Caki2 (cell line): ENCODE data around the gene FBP1. TPM values are rescaled to one million over a fixed set of nuclear protein-coding genes. Genes with fewer than 3 reads are reported as not detected.

Source experiments
- DNase-seq: peaks from one replicate; pipeline ENCODE4 v3.0.0-alpha.2; 2015; ENCODE audit warnings: low read depth
- in situ Hi-C: cut with HindIII; loops from 2 replicates; pipeline ENCODE4 v1.10.0; 2016; ENCODE audit warnings: low sequenced_read_pairs, low pct_unique_long_range_greater_than_20kb, mixed read lengths
- total RNA-seq: library from RNA; depleted of rRNA; stranded (reverse); fragments of >200 nt; shearing (Covaris generic); gene quantifications from 2 replicates; pipeline ENCODE4 v1.2.3, GENCODE V29; 2014; ENCODE audit warnings: low replicate concordance

Gene FBP1
- total RNA-seq, 1 experiment from 2014 or later = not detected

- in situ Hi-C loops = no loop called here
- DNase-seq = no peak
Observed at GRCh38 chr9:94663640-94664039, 24.3 kb upstream of the FBP1 start.

GRCh38 chr9:94663140-94663539 lies 23.8 kb upstream of the FBP1 start:
- DNase-seq = no peak
- in situ Hi-C loops = no loop called here

GRCh38 chr9:94657021-94657725 lies 17.9 kb upstream of the FBP1 start:
- in situ Hi-C loops = no loop called here
- DNase-seq = no peak

GRCh38 chr9:94656200-94656599 lies 16.9 kb upstream of the FBP1 start:
- DNase-seq = no peak
- in situ Hi-C loops = no loop called here

- in situ Hi-C loops = no loop called here
- DNase-seq = no peak
Observed at GRCh38 chr9:94655739-94656138, 16.4 kb upstream of the FBP1 start.

- in situ Hi-C loops = no loop called here
- DNase-seq = no peak
Observed at GRCh38 chr9:94654165-94654894, 15.0 kb upstream of the FBP1 start.

- in situ Hi-C loops = no loop called here
- no peak for DNase-seq
Observed at GRCh38 chr9:94650949-94651348, 11.6 kb upstream of the FBP1 start.

GRCh38 chr9:94649100-94649819 lies 9.9 kb upstream of the FBP1 start:
- DNase-seq = peak; percentile 25
- in situ Hi-C loops = no loop called here

GRCh38 chr9:94648185-94648584 lies 8.9 kb upstream of the FBP1 start:
- no peak for DNase-seq
- in situ Hi-C loops = no loop called here

- in situ Hi-C loops = no loop called here
- no peak for DNase-seq
Observed at GRCh38 chr9:94645901-94646300, 6.6 kb upstream of the FBP1 start.

- in situ Hi-C loops = no loop called here
- no peak for DNase-seq
Observed at GRCh38 chr9:94644543-94644942, 5.2 kb upstream of the FBP1 start.

GRCh38 chr9:94643741-94644140 lies 4.4 kb upstream of the FBP1 start:
- no peak for DNase-seq
- in situ Hi-C loops = no loop called here

GRCh38 chr9:94643176-94643575 lies 3.9 kb upstream of the FBP1 start:
- in situ Hi-C loops = no loop called here
- no peak for DNase-seq

- DNase-seq = no peak
- in situ Hi-C loops = no loop called here
Observed at GRCh38 chr9:94642501-94642900, 3.2 kb upstream of the FBP1 start.

GRCh38 chr9:94639999-94640376 lies 670 bp upstream of the FBP1 start:
- in situ Hi-C loops = no loop called here
- no peak for DNase-seq

- in situ Hi-C loops = no loop called here
- no peak for DNase-seq
Observed at GRCh38 chr9:94638335-94639060, 820 bp downstream of the FBP1 start.

GRCh38 chr9:94632737-94633136 lies 6.6 kb downstream of the FBP1 start:
- in situ Hi-C loops = no loop called here
- DNase-seq = no peak

GRCh38 chr9:94631599-94631998 lies 7.7 kb downstream of the FBP1 start:
- in situ Hi-C loops = no loop called here
- no peak for DNase-seq

GRCh38 chr9:94630833-94631232 lies 8.5 kb downstream of the FBP1 start:
- in situ Hi-C loops = no loop called here
- DNase-seq = no peak
